HG03280 (cell line): ENCODE data around the gene FHL5.
"Not testable (repeated sequence)": the region's sequence is repeated elsewhere in the genome, so short reads cannot be mapped to it uniquely, and the experiment has no call there.

Experiments used
- ATAC-seq: cut with Tn5 transposase; IDR thresholded peaks from one replicate; pipeline ENCODE4 v1.9.1; 2021; ENCODE audit warnings: mild to moderate bottlenecking, moderate library complexity; ENCODE audit not compliant: unreplicated experiment

The FHL5 gene, protein sequence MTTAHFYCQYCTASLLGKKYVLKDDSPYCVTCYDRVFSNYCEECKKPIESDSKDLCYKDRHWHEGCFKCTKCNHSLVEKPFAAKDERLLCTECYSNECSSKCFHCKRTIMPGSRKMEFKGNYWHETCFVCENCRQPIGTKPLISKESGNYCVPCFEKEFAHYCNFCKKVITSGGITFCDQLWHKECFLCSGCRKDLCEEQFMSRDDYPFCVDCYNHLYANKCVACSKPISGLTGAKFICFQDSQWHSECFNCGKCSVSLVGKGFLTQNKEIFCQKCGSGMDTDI

DNA sequence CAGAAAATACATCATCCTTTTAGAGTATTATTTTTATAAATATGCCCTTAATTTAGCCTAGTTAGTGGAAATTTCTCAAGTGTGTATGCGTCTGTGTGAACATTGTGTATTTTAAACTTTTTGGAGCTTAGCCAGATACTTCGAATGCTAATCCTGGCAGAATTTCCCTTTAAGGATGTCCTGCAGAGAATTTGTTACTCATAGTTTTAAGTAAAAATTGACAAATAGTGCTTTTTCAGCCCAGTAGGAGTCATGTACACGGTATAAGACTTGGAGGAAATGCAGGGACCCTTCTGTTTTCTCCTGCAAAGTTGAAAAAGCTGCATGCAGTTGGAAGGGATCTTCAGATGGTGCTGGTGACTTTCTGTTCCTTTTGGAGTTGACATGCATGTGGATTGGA lies at the start of gene FHL5:
FHL5 (plus strand) TSS at position 243 of the 400 bp plus-strand sequence. CDS start 40,486 bp downstream, outside the sequence.
- ATAC-seq = no peak

DNA sequence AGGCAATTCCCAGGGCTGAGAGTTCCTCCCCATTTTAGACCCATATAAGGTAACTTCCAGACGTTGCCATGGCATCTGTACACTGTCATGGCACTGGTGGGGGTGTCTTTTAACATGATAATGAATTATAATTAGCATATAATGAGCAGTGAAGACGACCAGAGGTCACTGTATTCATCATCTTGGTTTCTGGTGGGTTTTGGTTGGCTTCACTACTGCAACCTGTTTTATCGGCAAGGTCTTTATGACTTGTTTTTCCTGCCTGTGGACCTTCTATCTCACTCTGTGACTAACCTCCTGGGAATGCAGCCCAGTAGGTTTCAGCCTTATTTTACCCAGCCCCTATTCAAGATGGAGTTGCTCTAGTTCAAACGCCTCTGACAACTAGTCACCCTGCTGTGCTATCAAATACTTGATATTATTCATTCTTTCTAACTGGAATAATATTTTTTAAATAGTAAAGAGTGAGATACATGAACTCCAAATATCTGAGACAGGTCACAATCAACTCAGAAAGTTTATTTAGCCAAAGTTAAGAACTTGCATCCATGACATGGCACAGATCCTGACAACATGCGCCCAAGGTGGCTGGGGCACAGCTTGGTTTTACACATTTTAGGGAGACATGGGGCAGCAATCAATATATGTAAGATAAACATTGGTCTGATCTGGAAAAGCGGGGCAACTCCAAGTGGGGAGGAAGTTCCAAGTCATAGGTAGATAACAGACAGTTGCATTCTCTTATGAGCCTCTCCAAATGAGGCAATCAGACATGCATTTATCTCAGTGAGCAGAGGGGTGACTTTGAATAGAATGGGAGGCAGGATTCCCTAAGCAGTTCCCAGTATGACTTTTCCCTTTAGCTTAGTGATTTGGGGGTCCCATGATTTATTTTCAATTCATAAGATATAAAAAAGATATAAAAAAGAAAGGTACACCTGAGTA lies 42.5 kb upstream of the FHL5 start:
- no peak for ATAC-seq

DNA sequence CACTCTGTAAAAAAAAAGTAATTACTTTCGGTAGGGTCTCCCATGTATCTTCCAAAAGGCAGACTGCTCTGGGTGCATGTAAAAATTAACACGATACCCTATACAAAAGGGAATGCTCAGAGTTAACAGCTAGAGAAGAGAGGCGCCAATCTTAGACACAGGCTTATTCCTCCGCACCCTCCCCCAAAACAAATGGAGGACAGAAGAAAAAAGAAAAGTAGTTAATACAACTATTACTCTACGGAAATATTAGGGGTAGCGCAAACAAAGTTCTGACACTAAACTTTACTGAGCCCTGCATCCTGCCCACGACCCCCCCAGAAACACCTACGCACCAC lies 41.7 kb upstream of the FHL5 start:
- peak; percentile 19 for ATAC-seq

DNA sequence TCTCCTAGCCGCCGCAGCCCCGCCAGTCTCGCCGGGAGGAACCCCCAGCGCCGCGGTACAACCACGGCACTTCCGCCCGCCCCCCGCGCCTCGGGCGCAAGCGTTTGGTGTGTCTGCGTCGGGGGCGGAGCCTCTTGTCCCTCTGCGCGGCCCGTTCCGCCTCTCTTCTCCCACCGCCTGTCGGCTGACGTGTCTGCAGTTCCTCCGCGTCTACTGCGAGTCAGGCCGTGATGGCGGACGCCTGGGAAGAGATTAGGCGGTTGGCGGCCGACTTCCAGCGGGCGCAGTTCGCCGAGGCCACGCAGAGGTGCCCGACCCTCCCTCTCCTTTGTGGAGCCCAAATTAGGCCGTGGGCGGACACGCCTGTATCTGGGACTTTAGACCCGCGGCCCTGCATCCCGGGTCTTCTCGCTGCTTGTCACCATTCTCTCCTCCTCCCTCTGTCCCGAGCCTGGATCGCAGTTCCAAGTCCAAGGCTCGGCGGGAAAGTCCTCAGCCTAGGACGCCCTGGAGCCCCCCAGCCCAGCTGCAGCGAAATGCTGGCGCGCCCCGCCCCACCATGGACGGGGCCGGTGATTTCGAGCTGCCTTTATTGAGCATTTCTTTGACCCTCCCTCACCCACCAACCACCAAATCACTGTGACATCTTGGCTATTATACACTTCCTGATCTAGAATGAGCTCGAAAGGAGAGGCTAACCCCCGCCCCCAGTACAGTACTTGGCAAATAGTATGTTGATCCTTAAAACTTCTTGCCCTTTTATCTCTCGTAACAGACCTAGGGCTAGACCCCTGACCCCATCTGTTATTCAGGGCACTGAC lies 41.1 kb upstream of the FHL5 start, which contains the start of gene UFL1:
UFL1 (plus strand) TSS at position 163 of the 821 bp plus-strand sequence; CDS start at position 231, 68 bp downstream.
- peak; percentile 98 for ATAC-seq

DNA sequence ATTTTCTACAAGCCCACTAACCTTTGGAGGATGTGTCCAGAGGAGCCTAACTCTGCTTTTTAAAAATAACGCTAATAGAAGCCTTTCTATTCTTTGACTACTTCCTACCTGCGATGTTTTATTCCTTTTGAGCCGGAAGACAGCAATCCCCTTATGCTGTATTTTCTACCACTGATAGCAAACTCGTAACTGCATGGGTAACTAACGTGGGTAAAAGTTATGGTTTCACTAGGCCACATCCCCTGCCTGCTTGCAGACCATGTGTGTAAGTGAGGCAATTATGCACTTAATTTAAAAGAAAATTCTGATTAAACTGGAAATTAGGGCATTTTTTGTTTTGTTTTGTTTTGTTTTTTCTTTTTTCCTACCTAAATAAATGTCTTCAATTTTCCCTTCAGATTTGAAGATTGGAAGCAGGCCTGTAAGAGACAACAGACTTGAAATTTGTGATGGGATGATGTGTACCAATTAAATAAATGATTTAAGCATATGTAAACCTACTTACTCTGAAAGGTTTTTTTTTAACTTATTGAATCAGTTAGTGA lies 40.4 kb upstream of the FHL5 start:
- ATAC-seq = peak; percentile 19

DNA sequence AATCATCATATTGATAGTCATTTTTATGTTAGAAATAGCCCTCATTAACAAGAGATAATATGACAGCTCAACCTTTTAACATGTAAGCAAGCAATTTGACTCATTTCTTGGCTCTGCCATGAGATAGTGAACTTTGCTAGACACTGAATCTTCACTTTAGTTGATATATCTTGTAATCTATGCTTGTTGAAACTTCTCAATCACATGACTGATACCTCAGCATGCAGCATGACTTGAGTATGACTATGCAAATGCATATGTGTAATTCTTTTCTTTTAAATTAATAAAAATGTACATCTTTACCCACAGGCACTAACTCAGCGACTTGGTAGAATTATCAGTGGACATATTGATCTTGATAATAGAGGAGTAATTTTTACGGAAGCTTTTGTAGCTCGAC lies 34.7 kb upstream of the FHL5 start:
- no peak for ATAC-seq

DNA sequence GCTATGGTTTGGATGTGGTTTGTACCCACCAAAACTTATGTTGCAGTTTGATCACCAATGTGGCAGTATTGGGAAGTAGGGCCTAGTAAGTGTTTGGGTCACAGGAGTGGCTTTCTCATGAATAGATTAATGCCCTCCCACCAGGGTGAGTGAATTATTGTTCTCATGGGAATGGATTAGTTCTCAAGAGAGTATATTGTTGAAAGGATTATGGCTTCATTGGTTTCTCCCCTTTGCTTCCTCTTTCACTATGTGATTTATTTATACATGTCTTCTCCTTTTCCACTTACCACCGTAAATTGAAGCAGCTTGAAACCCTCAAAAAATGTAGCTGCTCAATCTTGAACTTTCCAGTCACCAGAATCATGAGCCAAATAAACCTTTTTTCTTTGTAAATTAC lies 30.5 kb upstream of the FHL5 start:
- ATAC-seq = no peak

DNA sequence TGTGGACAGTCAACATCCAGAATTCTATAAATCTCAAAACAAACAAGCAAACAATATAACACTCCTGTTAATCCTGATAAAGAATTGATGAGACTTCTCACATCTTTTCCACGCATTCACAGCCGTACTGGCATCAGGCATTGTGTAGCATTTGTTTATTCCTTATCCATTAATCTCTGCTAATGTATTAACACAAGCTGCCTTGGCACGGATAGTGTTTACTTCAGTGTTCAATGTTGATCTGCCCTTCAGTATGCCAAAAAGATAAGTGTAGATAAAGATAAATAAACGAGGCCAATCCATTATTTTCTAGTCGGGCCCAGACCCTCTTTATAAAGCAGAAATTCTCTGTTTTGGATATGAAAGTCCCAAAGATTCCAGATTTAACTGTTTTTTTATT lies 25.2 kb upstream of the FHL5 start:
- no peak for ATAC-seq

DNA sequence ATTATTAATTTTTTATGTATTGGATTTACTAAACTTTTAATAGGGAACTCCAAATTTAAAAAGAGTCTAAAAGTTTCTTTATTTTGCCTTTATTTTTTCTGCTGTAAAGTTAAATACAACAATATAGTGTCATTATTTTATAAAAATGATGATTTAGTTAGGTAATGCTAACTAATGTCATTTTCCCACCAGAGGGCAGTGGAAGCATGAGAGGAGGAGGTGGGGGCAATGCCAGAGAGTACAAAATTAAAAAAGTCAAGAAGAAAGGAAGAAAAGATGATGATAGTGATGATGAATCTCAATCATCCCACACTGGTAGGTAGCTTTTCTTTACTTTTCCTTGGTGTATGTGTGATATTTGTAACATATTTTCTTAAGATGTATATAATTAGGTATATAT lies 20.2 kb upstream of the FHL5 start:
- no peak for ATAC-seq

DNA sequence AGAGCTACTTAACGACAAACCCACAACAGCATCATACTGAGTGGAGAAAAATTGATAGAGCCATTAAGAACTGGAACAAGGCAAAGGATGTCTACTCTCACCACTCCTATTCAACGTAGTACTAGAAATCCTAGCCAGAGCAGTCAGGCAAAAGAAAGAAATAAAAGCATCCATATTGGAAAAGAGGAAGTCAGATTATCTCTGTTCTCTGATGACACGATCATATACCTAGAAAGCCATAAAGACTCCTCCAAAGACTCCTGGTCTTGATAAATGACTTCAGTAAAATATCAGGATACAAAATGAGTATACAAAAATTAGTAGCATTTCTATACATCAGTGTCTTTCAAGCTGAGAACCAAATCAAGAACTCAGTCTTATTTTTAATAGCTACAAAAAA lies 17.0 kb upstream of the FHL5 start:
- no peak for ATAC-seq

DNA sequence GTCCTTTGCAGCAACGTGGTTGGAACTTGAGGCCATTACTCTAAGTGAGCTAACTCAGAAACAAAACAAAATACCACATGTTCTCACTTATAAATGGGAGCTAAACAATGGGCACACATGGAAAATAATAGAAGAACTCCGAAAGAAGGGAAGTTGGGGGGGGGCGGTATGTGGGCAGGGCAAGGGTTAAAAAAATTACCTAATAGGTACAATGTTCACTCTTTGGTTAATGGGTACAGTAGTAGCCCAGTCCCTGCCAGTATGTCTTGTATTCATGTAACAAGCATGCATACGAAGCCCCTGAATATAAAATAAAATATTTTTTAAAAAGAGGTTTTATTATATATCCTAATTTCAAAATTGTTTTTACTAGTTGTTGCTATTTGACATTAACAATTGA lies 15.3 kb upstream of the FHL5 start:
- ATAC-seq = no peak

DNA sequence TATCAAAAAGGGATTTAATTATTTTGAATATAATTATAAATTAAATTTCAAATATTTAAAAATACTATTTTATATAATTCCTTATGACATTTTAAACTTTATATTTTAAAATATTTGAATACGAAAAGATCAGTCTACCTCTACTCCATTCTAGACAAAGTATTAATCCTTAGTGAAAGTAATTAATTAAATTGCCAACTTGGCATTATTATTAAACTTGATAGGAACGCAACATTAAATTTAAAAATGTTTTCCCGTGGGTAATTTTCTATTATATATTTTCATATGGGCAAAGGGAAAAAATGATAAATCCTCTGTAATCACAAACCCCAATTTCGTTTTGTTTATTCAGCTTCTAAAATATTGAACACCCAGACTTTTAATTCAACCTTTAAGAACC lies 8.4 kb upstream of the FHL5 start:
- no peak for ATAC-seq

DNA sequence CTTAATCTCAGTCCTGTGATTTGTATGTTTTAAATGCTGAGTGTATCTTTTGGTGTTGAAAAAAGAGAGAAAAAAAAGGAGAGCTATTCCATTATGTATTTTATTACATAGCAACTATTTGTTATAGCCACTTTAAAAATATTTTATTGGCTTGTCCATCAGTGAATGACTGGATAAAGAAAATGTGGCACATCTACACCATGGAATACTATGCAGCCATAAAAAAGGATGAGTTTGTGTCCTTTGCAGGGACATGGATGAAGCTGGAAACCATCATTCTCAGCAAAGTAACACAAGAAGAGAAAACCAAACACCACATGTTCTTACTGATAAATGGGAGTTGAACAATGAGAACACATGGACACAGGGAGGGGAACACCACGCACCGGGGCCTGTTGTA lies 3.2 kb upstream of the FHL5 start:
- not testable (repeated sequence) for ATAC-seq

DNA sequence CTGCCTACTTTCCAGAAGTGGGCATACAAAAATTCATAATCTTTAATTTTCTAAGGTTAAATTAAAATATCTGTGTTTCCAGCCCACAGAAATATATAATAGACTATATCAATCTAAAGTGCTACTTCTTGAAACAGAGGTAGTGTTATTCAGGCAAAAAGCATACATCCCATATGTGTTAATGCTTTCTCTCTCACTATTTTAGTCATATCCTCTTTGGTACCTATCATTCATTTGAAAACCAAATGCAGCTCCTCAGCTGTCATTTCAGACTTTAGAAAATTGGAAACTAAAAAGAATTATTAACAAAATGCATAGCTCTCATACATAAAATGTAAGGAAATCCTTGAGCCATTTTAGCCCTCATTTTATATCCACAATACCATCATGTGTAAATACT lies 925 bp downstream of the FHL5 start:
- ATAC-seq = no peak

DNA sequence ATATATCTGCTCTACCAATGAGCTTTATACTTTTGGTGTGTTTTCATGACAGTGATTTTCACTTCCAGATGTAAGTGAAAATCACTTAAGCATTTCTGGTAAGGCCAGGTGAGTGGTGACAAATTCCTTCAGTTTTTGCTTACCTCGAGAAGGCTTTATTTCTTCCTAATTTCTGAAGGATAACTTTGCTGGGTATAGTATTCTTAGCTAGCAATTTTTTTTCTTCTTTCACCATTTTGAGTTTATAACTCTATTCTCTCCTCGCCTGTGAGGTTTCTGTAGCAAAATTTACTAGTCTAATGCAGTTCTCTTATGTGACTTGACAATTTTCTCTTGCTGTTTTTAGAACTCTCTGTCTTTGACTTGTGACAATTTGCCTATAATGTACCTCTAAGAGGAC lies 7.1 kb downstream of the FHL5 start:
- no peak for ATAC-seq

DNA sequence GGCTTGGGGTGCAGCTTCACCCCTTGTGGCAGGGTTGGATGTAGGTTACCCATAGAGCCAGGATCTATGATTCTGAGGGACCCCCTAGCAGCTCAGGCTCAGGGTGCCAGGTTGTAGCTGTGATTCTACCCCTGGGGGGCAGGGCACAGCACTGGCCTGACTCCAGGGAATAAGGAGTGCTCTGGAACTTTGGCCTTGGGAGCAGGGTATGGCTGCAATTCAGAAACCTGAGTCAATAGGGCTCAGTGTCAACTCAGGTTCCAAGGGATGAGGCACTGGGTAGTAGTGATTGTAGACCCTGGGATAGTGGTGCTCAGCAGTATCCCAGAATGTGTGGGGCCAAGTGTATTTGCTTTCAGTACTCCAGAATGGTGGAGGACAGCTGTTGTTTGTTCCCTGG lies 8.6 kb downstream of the FHL5 start:
- ATAC-seq = no peak

DNA sequence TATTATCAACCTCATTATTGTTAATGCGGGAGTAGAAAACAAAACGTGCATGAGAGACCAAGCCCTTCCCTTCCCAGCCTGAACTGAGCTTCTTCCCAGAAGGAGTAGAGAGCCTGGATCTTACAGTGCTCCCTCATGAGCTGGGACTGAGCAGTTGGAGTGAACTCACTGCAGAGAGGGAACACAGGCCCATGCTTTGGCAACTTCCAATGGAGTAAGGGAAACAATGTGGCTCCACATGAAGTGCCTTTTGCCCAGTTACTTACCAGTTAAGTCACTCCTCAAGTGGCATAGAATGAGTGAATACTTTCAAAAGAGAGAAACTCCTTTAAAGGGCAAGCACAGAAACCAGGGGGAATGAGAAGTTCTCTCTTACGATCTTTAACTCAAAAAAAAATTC lies 12.4 kb downstream of the FHL5 start:
- ATAC-seq = no peak

DNA sequence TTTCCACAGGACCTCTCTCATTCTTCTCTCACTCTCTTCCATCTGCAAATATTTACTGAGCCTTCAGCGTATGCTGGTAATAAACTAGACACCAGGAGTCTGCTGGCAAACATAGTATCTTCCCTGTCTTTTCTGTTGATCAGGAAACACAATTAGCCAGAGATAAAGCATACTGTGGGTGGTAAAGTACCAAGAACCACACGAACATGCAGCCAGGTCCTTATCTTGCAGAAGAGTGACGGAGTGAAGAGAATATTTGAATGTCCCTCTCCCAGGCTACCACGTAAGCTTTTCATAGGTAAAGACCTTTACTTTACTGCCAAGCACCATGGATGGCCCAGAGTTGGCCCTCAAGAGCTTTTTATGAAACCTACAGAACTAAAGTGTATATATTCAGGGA lies 13.3 kb downstream of the FHL5 start:
- no peak for ATAC-seq

DNA sequence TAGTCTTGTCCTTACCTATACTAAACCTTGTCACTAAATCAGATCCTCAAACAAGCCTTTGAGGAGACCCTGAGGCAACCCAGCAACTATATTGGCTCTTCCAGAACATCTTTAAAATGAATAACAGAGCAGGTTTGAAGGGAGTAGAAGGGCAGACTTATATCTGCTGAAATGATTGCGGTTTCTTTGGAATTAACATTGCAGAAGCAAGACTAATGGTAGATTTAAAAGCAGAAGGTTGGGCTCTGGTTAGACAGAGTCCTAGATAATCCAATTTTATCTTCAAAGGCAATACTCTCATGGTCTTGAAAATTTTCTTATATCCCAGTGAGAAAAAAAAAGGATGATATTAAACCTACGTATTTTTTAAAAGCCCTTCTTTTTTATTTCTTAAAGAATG lies 19.1 kb downstream of the FHL5 start:
- ATAC-seq = no peak

DNA sequence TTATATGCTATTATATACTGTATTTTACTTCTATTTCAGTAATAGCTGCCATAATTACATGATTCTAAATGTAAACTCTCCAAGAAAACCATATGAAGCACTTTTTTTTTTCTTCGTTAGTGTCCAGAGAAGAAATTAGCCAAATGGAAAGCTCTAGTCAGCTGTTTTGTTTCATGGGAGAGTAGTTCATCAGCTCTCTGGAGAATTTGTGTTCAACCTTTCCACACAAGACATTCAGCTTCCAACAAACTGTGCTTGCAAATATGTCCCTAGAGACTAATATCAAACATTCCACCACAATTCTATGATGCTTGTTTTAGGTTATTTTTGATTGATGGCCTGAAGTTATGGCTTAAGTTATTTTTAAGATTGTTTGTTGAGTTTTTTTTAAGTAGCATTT lies 19.5 kb downstream of the FHL5 start:
- ATAC-seq = no peak

DNA sequence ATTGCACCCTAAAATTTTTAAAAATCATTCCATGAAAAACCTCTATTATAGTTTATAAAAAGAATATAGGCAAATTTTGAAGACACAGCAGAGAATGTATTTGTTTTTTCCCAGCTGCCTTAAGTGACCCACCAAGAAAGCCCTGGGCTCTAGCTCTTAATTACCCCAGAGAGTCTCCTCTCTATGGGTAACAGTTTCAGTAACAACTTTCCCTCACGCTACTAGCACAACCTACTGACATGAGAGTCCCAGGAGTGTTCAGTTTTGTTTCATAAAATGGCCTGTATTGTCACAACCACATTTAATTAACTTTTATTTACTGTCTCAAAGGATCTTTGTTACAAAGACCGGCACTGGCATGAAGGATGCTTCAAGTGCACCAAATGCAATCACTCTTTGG lies 41.5 kb downstream of the FHL5 start:
- ATAC-seq = no peak
